Tibial nerve (tissue), 4 donors: Measurements from ENCODE around the gene MSI1.

ENCODE experiments used
- CTCF ChIP-seq, 5 experiments: fragments of 200-600 bp in 3 of 5; fragments of 450-650 bp in 2 of 5; sonication (generic) in 3 of 5; IDR thresholded peaks; one replicate each; pipeline ENCODE4 v1.5.1; 2016 to 2019; ENCODE audit warnings: antibody characterized with exemption in 5 of 5, mild to moderate bottlenecking in 3 of 5, moderate library complexity in 2 of 5
- EP300 ChIP-seq, 2 donors: sonication (generic); formaldehyde crosslinking; IDR thresholded peaks; one replicate each; pipeline ENCODE4 v1.6.1; 2017; ENCODE audit warnings: antibody characterized with exemption in 2 of 2, mild to moderate bottlenecking in 1 of 2
- POLR2A ChIP-seq, 2 donors: fragments of 450-650 bp; IDR thresholded peaks; one replicate each; pipeline ENCODE4 v1.6.1; 2017; ENCODE audit warnings: antibody characterized with exemption in 2 of 2, mild to moderate bottlenecking in 2 of 2, moderate library complexity in 2 of 2

GRCh38 chr12:120292411-120292660 is 76.6 kb downstream of the MSI1 start:
- no peak for TF ChIP-seq CTCF (IDR thresholded peaks at IDR 0.05)
- no peak for TF ChIP-seq POLR2A (IDR thresholded peaks at IDR 0.05)
- TF ChIP-seq EP300 (IDR thresholded peaks at IDR 0.05) = no peak
